Fibroblast of gingiva (primary cell): ENCODE results near the gene PKP1.

Experiments used
- DNase-seq: peaks from one replicate; pipeline ENCODE4 v3.0.0-alpha.2; 2011; ENCODE audit warnings: low read depth

Gene PKP1

DNA sequence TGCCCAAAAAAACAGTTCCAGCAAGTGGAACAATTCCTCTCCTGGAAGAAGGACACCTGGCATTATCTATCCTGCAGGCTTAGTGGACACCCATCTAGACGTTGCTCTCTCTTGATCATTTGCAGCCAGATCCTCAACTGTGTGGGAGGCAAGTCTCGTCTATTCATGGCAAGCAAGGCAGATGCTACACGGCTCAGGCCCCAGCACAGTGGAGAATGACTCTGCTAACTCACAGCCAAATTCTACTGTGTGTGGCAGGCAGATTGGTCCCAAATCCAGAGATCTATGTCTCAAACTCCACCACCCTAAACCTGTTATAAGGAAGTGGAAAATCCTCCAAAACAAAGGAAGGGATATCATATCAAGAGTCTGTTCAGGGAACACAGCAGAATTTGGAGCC is 87.2 kb downstream of the PKP1 start:
- no peak for DNase-seq

DNA sequence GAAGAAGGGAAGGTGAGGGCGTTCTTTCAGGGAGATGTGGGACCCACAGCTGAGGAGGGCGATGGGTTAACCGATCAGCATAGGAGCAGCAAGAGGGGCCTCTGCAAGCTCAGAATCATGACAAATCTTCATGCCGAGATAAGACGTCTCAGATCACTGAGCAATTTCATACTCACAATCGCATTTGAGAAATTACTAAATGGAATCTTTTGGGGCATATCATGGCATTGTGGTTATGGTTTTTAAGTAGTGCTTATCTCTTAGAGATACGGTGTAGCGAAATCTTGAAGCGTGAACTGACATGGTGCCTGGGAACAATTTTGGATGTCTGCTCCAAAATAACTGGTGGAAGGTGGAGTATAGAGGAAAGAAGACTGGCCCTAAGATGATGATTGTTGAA is 88.0 kb downstream of the PKP1 start:
- DNase-seq = no peak

DNA sequence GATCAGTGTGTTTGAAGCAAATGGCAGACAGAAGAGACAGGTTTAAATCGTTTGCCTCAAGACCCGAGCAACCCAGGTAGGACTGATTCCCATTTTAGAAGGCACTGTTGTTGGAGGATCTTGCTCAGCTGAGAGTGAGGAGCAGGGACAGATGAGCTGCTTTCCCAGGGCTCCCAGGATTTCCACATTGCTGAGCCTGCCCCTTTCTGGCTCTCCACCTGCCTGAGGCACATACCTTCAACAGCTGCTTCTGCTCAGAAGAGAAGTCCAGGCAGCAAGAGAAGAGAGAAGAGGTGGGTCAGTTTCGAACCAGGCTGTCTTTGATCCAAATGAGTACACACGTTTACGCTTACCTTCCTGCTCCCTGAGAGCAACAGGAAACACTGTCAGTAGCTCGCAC is 88.5 kb downstream of the PKP1 start:
- no peak for DNase-seq

DNA sequence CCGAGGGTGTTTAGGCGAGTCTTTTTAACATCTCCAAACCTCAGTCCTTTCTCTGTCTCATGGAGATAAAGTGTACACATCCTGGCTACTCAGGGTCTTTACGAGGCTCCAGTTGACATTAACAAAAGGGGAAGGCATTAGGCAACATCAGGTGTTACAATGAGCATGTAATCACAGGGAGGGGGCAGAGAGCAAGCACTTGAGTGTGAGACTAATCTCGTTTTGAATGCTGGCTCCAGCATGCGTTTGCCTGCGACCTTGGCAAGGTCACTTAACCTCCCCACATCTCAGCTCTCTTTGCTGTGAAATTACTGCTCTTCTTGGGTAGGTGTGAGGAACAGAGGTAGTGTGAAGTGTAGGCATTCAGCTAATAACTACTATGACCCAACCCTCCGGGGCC is 91.1 kb downstream of the PKP1 start:
- DNase-seq = no peak

DNA sequence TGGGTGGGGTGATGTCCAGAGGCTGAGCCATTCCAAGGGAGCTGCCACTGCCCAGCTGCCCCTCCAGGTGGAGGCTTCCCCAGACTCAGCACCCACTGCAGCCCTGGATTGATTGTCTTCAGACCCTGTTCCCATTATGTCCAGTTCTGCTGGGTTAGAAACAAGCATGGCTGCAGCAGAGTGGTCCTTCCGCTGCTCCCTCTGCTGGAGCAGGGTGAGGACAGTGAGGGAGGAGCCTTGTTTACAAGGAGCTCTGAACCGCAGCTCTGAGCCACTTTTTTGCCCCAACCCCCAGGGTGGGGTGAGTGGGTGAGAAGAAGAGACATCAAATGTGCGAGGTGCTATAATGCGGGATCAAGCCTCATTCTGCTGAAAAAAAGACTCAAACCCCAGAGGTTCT is 91.9 kb downstream of the PKP1 start:
- no peak for DNase-seq

DNA sequence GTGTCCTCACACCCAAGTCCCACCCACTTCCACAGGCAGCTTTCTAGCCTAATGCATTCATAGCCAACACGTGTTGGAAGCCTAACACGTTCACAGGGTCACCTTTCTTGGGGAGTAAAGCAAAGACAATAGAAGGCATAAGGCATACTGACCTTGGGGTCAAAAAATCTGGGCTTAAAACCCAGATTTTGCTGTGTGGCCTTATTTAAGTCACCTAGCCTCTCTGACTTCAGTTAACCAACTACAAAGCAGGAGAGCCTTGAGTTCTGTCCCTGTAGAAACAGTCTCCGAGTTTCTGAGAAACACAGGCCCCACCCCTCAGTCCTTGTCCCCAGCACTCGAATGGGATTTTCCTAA is 92.8 kb downstream of the PKP1 start:
- no peak for DNase-seq

DNA sequence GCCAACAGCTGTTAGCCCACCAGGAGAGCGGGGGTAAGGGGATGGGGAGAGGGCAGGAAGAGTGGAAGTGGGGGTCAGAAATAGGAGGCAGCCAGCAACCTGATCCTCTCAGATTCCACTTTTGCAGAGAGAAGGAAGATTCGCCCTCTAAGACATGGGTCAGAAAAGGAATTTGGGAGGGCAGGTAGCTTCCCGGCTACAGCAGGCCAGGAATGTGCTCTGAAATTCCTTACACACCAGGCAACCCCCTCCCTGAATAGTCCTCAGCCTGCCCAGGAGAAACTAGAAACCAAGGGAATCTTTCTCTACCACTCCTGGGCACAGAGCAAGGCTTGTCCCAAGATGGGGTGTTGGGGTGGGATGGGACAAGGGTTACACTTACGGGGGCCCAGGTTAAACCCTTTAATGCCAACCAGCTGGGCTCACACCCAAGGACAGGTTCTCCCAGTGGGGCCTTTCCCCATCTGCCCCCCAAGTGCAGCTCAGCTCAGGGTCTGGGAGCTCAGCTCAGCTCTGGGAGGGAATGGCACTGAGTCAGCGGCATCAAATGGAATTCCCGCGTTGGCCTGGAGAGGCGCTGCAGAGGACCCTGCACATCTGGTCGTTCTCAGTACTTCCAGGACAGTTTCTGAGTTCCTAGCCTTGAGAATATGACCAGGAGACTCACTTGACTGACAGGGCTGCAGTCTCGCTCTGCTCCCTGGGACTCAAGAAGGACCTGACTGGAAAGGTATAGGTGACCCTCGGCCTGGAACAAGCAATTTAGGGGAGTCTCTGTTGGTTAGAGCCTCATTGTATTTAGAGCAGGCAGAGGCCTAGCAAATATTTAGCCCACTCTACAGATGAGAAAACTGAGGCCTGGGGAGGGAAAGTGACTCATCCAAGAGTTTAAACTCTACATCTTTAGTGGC is 93.4 kb downstream of the PKP1 start:
- no peak for DNase-seq

DNA sequence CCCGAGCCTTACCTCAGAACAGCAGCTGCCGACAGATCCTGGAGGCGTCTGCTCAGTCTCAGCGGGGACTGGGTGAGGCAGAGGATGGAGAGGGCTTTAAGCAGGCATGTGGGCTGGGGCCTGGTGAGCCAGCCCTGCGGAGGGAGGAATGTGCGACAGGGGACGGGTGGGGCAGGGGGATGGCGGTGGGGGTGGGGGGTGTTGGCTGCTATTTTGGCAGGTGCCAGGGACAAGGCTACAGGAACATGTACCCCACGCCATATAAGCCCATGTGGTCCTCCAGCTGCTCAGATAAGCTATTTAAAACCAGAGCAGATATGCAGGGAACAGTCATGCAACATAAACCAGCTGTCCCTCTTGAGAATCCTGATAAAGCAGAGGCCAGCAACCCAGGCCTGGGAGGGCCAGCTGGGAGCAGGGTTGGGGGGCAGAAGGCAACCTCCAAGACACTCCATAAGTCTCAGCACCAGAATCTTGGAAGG is 94.3 kb downstream of the PKP1 start, which contains the start of gene TNNT2:
TNNT2 (minus strand) TSS at position 70 of the 482 bp plus-strand sequence. CDS start 4,426 bp downstream, outside the sequence.
- DNase-seq = no peak

DNA sequence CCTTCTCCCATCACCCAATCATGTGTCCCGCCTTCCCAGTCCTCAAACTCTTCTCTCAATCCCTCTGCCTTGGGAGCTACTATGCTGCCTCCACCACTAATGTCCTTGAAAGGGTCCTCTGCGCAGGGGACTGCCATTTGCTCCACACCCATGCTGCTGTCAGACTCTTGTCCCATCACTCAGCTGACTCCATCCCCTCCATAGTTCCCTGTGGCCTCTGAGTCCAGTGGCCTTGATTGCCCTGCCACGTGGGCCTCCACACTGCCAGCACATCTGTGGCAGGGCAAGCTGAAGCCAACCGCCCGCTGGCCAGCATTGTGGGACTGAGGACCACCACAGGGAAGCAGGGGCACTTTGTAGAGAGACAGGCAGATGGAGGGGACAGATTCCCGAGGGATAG is 95.5 kb downstream of the PKP1 start:
- DNase-seq = no peak

DNA sequence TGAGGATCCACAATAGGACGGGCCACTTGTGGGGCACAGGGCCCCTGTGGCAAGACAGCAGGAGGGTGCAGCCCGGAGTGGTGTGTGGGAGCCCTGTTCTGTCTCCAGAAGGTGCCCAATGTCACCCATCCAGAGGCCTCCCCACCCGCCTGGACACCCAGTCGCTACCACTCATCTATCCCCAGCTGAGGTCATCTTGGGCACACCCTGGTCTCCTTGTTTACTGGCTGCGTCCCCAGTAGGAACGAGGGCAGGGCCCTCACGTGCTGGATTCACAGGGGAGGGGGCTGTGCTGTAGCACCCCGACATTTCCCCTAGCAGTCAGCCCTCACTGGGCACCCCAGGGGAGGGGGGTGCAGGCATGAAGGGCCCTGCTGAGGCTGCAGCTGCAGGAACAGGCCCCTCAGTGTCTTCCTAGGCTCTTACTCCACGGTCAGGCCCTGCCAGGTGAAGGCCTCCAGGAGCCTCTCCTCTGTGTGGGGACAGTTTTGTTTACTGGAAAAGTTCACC is 96.5 kb downstream of the PKP1 start:
- DNase-seq = no peak

DNA sequence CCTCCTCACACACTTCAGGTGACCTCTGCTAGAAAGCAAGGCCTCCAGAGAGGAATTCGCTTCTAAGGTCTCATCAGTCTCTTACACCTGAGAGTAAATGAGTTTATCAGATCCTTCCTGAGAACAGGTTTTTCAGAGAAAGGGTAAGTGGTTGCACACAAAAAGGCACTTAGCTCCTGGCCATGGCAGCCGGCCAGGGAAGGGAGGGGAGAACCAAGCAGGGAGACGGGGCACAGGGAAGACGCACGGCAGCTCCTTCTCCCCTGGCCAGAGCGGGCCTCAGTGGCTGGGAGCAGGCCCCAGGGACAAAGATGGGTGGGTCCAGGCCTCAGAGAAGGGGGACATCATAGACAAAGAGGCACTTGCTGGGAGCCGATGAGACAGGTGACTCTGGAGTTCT is 97.8 kb downstream of the PKP1 start:
- no peak for DNase-seq
